MM.1S (cell line): Measurements from ENCODE around the gene RFC2.

Experiments
- DNase-seq: peaks from one replicate; pipeline ENCODE4 v3.0.0-alpha.2; 2015
- H2AFZ ChIP-seq: fragments of 300-600 bp; sonication (generic); 2 replicates; pipeline ENCODE4 v1.6.0; 2016; ENCODE audit warnings: antibody characterized with exemption, low read length
- H3F3A ChIP-seq: fragments of 300-600 bp; sonication (generic); 2 replicates; pipeline ENCODE4 v1.6.1; 2016; ENCODE audit warnings: mild to moderate bottlenecking, antibody characterized with exemption, low read length, moderate library complexity, mixed read lengths; ENCODE audit not compliant: insufficient read depth
- H3K27ac ChIP-seq: fragments of 300-600 bp; sonication (generic); 2 replicates; pipeline ENCODE4 v1.5.1; 2016; ENCODE audit warnings: mild to moderate bottlenecking, low read length
- H3K27me3 ChIP-seq: fragments of 300-600 bp; sonication (generic); replicated peaks from 2 replicates; pipeline ENCODE4 v1.6.0; 2016; ENCODE audit warnings: low read length; ENCODE audit not compliant: insufficient read depth
- H3K36me3 ChIP-seq: fragments of 300-600 bp; sonication (generic); replicated peaks from 2 replicates; pipeline ENCODE4 v1.6.1; 2016; ENCODE audit warnings: mild to moderate bottlenecking, low read length, mixed read lengths; ENCODE audit not compliant: insufficient read depth
- H3K4me1 ChIP-seq: fragments of 300-600 bp; sonication (generic); 2 replicates; pipeline ENCODE4 v1.6.1; 2016; ENCODE audit warnings: low read length, mixed read lengths
- H3K4me2 ChIP-seq: fragments of 300-600 bp; sonication (generic); 2 replicates; pipeline ENCODE4 v1.6.0; 2016; ENCODE audit warnings: low read depth, low read length
- H3K4me3 ChIP-seq: fragments of 300-600 bp; sonication (generic); 2 replicates; pipeline ENCODE4 v1.5.1; 2016; ENCODE audit warnings: low read length, mixed read lengths
- H3K79me2 ChIP-seq: fragments of 300-600 bp; sonication (generic); 2 replicates; pipeline ENCODE4 v1.6.1; 2016; ENCODE audit warnings: mixed run types, low read length, mixed read lengths
- H3K9ac ChIP-seq: fragments of 300-600 bp; sonication (generic); 2 replicates; pipeline ENCODE4 v1.6.1; 2016; ENCODE audit warnings: low read length, mixed read lengths
- H3K9me2 ChIP-seq: fragments of 300-600 bp; sonication (generic); replicated peaks from 2 replicates; pipeline ENCODE4 v1.6.1; 2016; ENCODE audit warnings: mild to moderate bottlenecking, low read length, mixed read lengths; ENCODE audit not compliant: insufficient read depth
- H3K9me3 ChIP-seq: fragments of 300-600 bp; sonication (generic); replicated peaks from 2 replicates; pipeline ENCODE4 v1.6.1; 2016; ENCODE audit warnings: mild to moderate bottlenecking, low read length, mixed read lengths; ENCODE audit not compliant: insufficient read depth
- H4K20me1 ChIP-seq: fragments of 300-600 bp; sonication (generic); 2 replicates; pipeline ENCODE4 v1.6.1; 2016; ENCODE audit warnings: mild to moderate bottlenecking, low read length, moderate library complexity, mixed read lengths; ENCODE audit not compliant: insufficient read depth
- EZH2 ChIP-seq: fragments of 300-600 bp; sonication (generic); optimal IDR thresholded peaks from 2 replicates; pipeline ENCODE3; 2017; ENCODE audit warnings: low read depth, mild to moderate bottlenecking, antibody characterized with exemption, low read length, mixed read lengths
- EZH2phosphoT487 ChIP-seq: fragments of 300-600 bp; sonication (generic); IDR thresholded peaks from 2 replicates; pipeline ENCODE4 v1.6.1; 2018; ENCODE audit warnings: antibody characterized with exemption, low read length
- TF ChIP-seq, protein P1 (sequence below): fragments of 300-600 bp; sonication (generic); IDR thresholded peaks from 2 replicates; pipeline ENCODE4 v1.5.1; 2016; ENCODE audit warnings: antibody characterized with exemption, low read length, mixed read lengths

RFC2 gene

DNA sequence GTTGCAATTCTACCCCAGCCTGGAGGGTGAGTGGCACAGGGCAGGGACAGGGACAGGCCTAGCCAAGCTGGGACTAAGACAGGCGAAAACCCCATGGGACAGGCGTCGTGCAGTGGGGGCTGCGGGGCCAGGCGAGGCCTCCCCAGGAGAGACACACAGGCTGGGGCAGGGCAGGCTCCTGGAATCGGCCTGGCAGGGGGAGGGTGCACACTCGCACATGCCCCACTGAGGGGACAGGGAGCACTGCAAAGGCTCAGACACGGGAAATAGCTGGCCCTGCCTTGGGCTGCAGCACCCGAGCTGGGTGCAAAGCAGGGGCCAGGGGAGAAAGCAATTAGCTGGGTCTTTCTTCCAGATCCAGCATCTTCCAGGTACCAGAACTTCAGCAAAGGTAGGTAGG is 34.0 kb downstream of the RFC2 start:
- Histone ChIP-seq H3K4me3 (no peak overlapping the region), H3K9ac (no peak overlapping the region), H3K9me2 (no peaks in the 10 kb centered on the region), H2AFZ (no peak overlapping the region), H3K27ac (no peak overlapping the region), H3K4me1 (0 out of 2 replicates have a peak, but pooled peaks cover 5% of the 10 kb centered on the region), H3K9me3 (no peaks in the 10 kb centered on the region), H3K4me2 (no peak overlapping the region), H3K27me3 (no peaks in the 10 kb centered on the region), H3K36me3 (no peaks in the 10 kb centered on the region), H3K79me2 (no peaks in the 10 kb centered on the region), H3F3A (no peaks in the 10 kb centered on the region), H4K20me1 (no peaks in the 10 kb centered on the region)
- no peak for DNase-seq
- TF ChIP-seq EZH2 (no peak), EZH2phosphoT487 (no peak)
- TF ChIP-seq, protein P1, sequence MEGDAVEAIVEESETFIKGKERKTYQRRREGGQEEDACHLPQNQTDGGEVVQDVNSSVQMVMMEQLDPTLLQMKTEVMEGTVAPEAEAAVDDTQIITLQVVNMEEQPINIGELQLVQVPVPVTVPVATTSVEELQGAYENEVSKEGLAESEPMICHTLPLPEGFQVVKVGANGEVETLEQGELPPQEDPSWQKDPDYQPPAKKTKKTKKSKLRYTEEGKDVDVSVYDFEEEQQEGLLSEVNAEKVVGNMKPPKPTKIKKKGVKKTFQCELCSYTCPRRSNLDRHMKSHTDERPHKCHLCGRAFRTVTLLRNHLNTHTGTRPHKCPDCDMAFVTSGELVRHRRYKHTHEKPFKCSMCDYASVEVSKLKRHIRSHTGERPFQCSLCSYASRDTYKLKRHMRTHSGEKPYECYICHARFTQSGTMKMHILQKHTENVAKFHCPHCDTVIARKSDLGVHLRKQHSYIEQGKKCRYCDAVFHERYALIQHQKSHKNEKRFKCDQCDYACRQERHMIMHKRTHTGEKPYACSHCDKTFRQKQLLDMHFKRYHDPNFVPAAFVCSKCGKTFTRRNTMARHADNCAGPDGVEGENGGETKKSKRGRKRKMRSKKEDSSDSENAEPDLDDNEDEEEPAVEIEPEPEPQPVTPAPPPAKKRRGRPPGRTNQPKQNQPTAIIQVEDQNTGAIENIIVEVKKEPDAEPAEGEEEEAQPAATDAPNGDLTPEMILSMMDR = no peak

DNA sequence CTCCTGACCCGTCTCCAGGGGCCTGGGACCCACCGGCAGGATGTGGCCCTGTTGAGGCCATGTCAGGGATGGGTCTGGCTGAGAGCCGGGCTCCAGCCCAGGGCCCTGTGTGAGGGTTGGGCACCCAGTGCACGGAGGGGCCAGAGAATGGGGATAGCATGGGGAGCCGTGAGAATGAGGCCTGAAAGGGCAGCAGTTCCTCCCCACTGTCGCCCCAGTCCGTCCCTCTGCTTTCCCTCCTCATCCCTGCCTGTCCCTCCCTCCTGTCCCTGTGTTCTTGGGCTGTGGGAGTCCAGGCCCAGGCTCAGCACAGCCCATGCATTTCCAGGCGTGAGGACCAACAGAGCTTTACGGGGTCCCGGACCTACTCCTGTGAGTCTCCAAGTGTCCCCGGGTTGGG is 34.8 kb downstream of the RFC2 start:
- H3K27ac ChIP-seq = no peak overlapping the region

DNA sequence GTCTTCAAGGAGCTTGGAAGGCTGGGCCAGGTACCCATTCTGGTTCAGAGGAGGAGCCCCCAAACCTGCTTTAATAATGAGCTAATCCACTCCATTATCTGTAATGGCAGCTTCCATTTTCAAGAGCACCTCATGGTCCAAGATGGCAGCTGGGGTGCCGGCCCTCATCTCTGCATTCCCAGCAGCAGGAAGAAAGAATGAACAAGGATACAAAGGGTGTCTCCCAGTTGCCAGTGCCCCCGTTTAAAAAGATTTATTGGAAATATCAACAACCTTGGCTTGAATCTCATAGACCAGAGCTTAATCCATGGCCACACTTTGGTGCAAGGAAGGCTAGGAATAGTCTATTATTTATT is 35.9 kb downstream of the RFC2 start:
- Histone ChIP-seq H3K36me3 (no peaks in the 10 kb centered on the region), H3K27ac (no peak overlapping the region), H3K9ac (no peak overlapping the region), H3F3A (no peaks in the 10 kb centered on the region), H3K27me3 (no peaks in the 10 kb centered on the region), H3K79me2 (no peaks in the 10 kb centered on the region), H4K20me1 (no peaks in the 10 kb centered on the region), H3K9me2 (no peaks in the 10 kb centered on the region), H3K4me2 (no peak overlapping the region), H2AFZ (no peak overlapping the region), H3K4me3 (no peak overlapping the region), H3K9me3 (no peaks in the 10 kb centered on the region), H3K4me1 (0 out of 2 replicates have a peak, but pooled peaks cover 5% of the 10 kb centered on the region)
- TF ChIP-seq, protein P1 = no peak
- TF ChIP-seq EZH2 (no peak), EZH2phosphoT487 (no peak)
- DNase-seq = no peak

More for the DNA sequence above, 34.8 kb downstream of the RFC2 start:
- Histone ChIP-seq H3K27me3 (no peaks in the 10 kb centered on the region), H3K79me2 (no peaks in the 10 kb centered on the region), H3K4me2 (no peak overlapping the region), H3K4me1 (0 out of 2 replicates have a peak, but pooled peaks cover 5% of the 10 kb centered on the region), H3K9me3 (no peaks in the 10 kb centered on the region), H3K4me3 (no peak overlapping the region), H3K9me2 (no peaks in the 10 kb centered on the region), H4K20me1 (no peaks in the 10 kb centered on the region), H3K9ac (no peak overlapping the region), H2AFZ (no peak overlapping the region), H3F3A (no peaks in the 10 kb centered on the region), H3K36me3 (no peaks in the 10 kb centered on the region)
- no peak for DNase-seq
- TF ChIP-seq EZH2 = no peak
- TF ChIP-seq, protein P1 = no peak
- no peak for TF ChIP-seq EZH2phosphoT487
